B cell (primary cell): ENCODE results near the gene PSME3. TPM values are rescaled to one million over a fixed set of nuclear protein-coding genes. Genes with fewer than 3 reads are reported as not detected.
A peak's percentile ranks its signal among the peaks of the same experiment; 100 is the strongest.

Experiments
- ATAC-seq: fragments of 200-7000 bp; cut with Tn5 transposase; one replicate; pipeline ENCODE4 v1.10.0; 2021; ENCODE audit warnings: low read depth, mild to moderate bottlenecking, moderate number of reproducible peaks, moderate library complexity
- CTCF ChIA-PET: fragments of 350-600 bp; sonication (Branson Sonifier 250); formaldehyde crosslinking; loops from one replicate; lab custom pipeline; 2021; ENCODE audit warnings: antibody characterized with exemption, inconsistent platforms; lab: Charles Lee
- POLR2A ChIA-PET: fragments of 350-600 bp; sonication (Branson Sonifier 250); formaldehyde crosslinking; loops from one replicate; lab custom pipeline; 2021; ENCODE audit warnings: antibody characterized with exemption; lab: Charles Lee
- DNase-seq: peaks from one replicate; pipeline ENCODE4 v3.0.0; 2013
- H2AFZ ChIP-seq: 2 replicates; pipeline ENCODE4 v1.6.1; 2012; ENCODE audit warnings: mild to moderate bottlenecking, low read depth, low read length; ENCODE audit not compliant: insufficient read depth, poor library complexity, severe bottlenecking
- H3K27ac ChIP-seq, 2 donors: 1 replicate in 1 of 2; 2 replicates in 1 of 2; pipeline ENCODE4 v1.5.1; 2012 to 2013; ENCODE audit warnings: low read length in 2 of 2, mild to moderate bottlenecking in 2 of 2, moderate library complexity in 1 of 2
- H3K27me3 ChIP-seq, 4 experiments: fragments of 200-600 bp in 1 of 4; sonication (generic) in 1 of 4; replicated peaks in 1 of 4; 1 replicate in 2 of 4; 2 replicates in 2 of 4; pipeline versions ENCODE4 v1.6.1 to v1.7.0; 2013 to 2016; ENCODE audit warnings: low read length in 3 of 4, mild to moderate bottlenecking in 2 of 4, mixed read lengths in 1 of 4, moderate library complexity in 1 of 4; ENCODE audit not compliant: insufficient read depth in 4 of 4, control insufficient read depth in 3 of 4; ENCODE audit errors: control extremely low read depth in 1 of 4
- H3K36me3 ChIP-seq, 2 experiments: replicated peaks in 1 of 2; 1 replicate in 1 of 2; 2 replicates in 1 of 2; pipeline versions ENCODE4 v1.6.1 to v1.7.1; 2013; ENCODE audit warnings: low read length in 1 of 2; ENCODE audit not compliant: insufficient read depth in 2 of 2, control insufficient read depth in 1 of 2; ENCODE audit errors: control extremely low read depth in 1 of 2, extremely low read depth in 1 of 2
- H3K4me1 ChIP-seq, 2 donors: fragments of 200-600 bp in 1 of 2; sonication (generic) in 1 of 2; 1 replicate in 1 of 2; 2 replicates in 1 of 2; pipeline versions ENCODE4 v1.5.1 to v1.6.1; 2013 to 2017; ENCODE audit warnings: low read length in 2 of 2; ENCODE audit not compliant: control insufficient read depth in 2 of 2, insufficient read depth in 2 of 2
- H3K4me2 ChIP-seq: replicated peaks from 2 replicates; pipeline ENCODE3; 2012; ENCODE audit warnings: mild to moderate bottlenecking, low read depth, low read length; ENCODE audit not compliant: poor library complexity, severe bottlenecking
- H3K4me3 ChIP-seq, 5 experiments: fragments of 200-600 bp in 1 of 5; sonication (generic) in 1 of 5; 1 replicate in 3 of 5; 2 replicates in 2 of 5; pipeline versions ENCODE4 v1.5.1 to v1.7.0; 2011 to 2016; ENCODE audit warnings: low read length in 4 of 5, mild to moderate bottlenecking in 4 of 5, low read depth in 2 of 5, control low read depth in 1 of 5, moderate library complexity in 1 of 5; ENCODE audit not compliant: insufficient read depth in 1 of 5; ENCODE audit errors: control extremely low read depth in 1 of 5, extremely low read depth in 1 of 5
- H3K79me2 ChIP-seq: fragments of 200-600 bp; sonication (generic); one replicate; pipeline ENCODE4 v1.6.0; 2016; ENCODE audit warnings: low read length; ENCODE audit not compliant: control insufficient read depth, insufficient read depth
- H3K9ac ChIP-seq: fragments of 200-600 bp; sonication (generic); 2 replicates; pipeline ENCODE4 v1.6.1; 2017; ENCODE audit warnings: mild to moderate bottlenecking, low read length, moderate library complexity
- H3K9me3 ChIP-seq, 3 donors: one replicate each; pipeline versions ENCODE4 v1.6.1 to v1.7.1; 2013; ENCODE audit warnings: low read length in 2 of 3; ENCODE audit not compliant: control insufficient read depth in 2 of 3, insufficient read depth in 1 of 3; ENCODE audit errors: control extremely low read depth in 1 of 3
- H4K20me1 ChIP-seq: 2 replicates; pipeline ENCODE4 v1.6.0; 2012; ENCODE audit warnings: mild to moderate bottlenecking, low read length; ENCODE audit not compliant: insufficient read depth, control insufficient read depth, poor library complexity, severe bottlenecking
- H3K27ac Mint-ChIP-seq: one replicate; pipeline ENCODE4 v1.8.0; 2021; ENCODE audit warnings: mixed read lengths
- H3K27me3 Mint-ChIP-seq: one replicate; pipeline ENCODE4 v1.8.0; 2021; ENCODE audit warnings: mixed read lengths
- H3K4me1 Mint-ChIP-seq: one replicate; pipeline ENCODE4 v1.8.0; 2021; ENCODE audit warnings: mixed read lengths
- H3K4me3 Mint-ChIP-seq: one replicate; pipeline ENCODE4 v1.8.0; 2021; ENCODE audit warnings: mixed read lengths
- H3K9me3 Mint-ChIP-seq: one replicate; pipeline ENCODE4 v1.8.0; 2022; ENCODE audit warnings: mixed read lengths; ENCODE audit not compliant: insufficient read depth
- CTCF ChIP-seq: fragments of 200-600 bp; IDR thresholded peaks from one replicate; pipeline ENCODE4 v1.8.0; 2022; ENCODE audit warnings: antibody characterized with exemption, mild to moderate bottlenecking
- EZH2 ChIP-seq: IDR thresholded peaks from 2 replicates; pipeline ENCODE4 v1.6.1; 2012; ENCODE audit warnings: borderline replicate concordance, low read depth, mild to moderate bottlenecking, moderate library complexity, low read length; ENCODE audit not compliant: insufficient read depth, poor library complexity, severe bottlenecking
- WGBS: methylation state at CpG from one replicate; pipeline ENCODE4 v1.1.5; 2013; ENCODE audit warnings: missing lambda C conversion rate; ENCODE audit not compliant: insufficient coverage; 5-methylcytosine and 5-hydroxymethylcytosine counted together
- intact Hi-C: fragments of 100-400 bp; cut with micrococcal nuclease; formaldehyde crosslinking; loops from one replicate; pipeline ENCODE4 v1.10.0; 2022
- polyA plus RNA-seq: library from polyadenylated mRNA; depleted of rRNA; stranded (reverse); fragments of >200 nt; gene quantifications from 2 replicates; pipeline ENCODE4 v1.2.3, GENCODE V29; 2012
- total RNA-seq, 2 donors: library from RNA; stranded (reverse); fragments of 120-200 nt in 1 of 2; gene quantifications; 1 replicate in 1 of 2; 2 replicates in 1 of 2; pipeline versions ENCODE4 v1.2.3 to v1.2.4, GENCODE V29; 2013 to 2022

Gene PSME3
- total and polyA plus RNA-seq, 2 donors (not counting 1 experiment from before 2014, with no cell fraction given) = 43.4 to 76.2 TPM

GRCh38 chr17:42784811-42785592 lies 48.2 kb upstream of the PSME3 start:
- H3K4me3 Mint-ChIP-seq = peak overlapping the region; percentile 51
- DNase-seq = no peak
- H3K36me3 ChIP-seq = no peaks in the 10 kb centered on the region

More at GRCh38 chr17:42784811-42785592, 48.2 kb upstream of the PSME3 start:
- ChIA-PET CTCF (no interaction called here), POLR2A (interaction anchor here (1.0 kb wide), 1 partner anchor 49 kb away, joined by 3 read pairs; the partner anchor contains the start of gene PSME3)
- H3K79me2 ChIP-seq = no peaks in the 10 kb centered on the region
- H2AFZ ChIP-seq = peak overlapping the region; percentile 41
- no peaks in the 10 kb centered on the region for H3K9me3 Mint-ChIP-seq
- WGBS = 12% methylated on average over 46 of the region's 52 CpGs
- H4K20me1 ChIP-seq = no peaks in the 10 kb centered on the region
- intact Hi-C loops = no loop called here
- peaks cover 31% of the 10 kb centered on the region for H3K4me1 Mint-ChIP-seq
- H3K4me2 ChIP-seq = peak overlapping the region; percentile 35
- peaks cover 26 to 30% of the 10 kb centered on the region in 2 donors for H3K4me1 ChIP-seq
- ATAC-seq = no peak
- peak overlapping the region in 1 of 5 experiments; percentile 18 for H3K4me3 ChIP-seq
- no peak overlapping the region for H3K9ac ChIP-seq
- peaks cover 72% of the 10 kb centered on the region for H3K27me3 Mint-ChIP-seq
- peaks cover 0 to 24% (median 0%) of the 10 kb centered on the region in 3 donors for H3K9me3 ChIP-seq
- H3K27ac Mint-ChIP-seq = no peak overlapping the region
- TF ChIP-seq EZH2 (no peak), CTCF (no peak)
- peaks cover 0 to 78% (median 39%) of the 10 kb centered on the region in 4 experiments for H3K27me3 ChIP-seq
- no peak overlapping the region for H3K27ac ChIP-seq
